Gastroesophageal sphincter (tissue), 4 donors: ENCODE results near the gene ASAP2. TPM values are rescaled to one million over a fixed set of nuclear protein-coding genes. Genes with fewer than 3 reads are reported as not detected.

Source experiments
- ATAC-seq: fragments of 150-250 bp; one replicate; pipeline ENCODE4 v1.9.1; 2016; ENCODE audit warnings: mild to moderate bottlenecking, moderate library complexity
- H3K27ac ChIP-seq, 4 donors: fragments of 200-600 bp; sonication (generic) in 3 of 4; 1 replicate in 3 of 4; 2 replicates in 1 of 4; pipeline ENCODE4 v1.5.1; 2016 to 2019
- H3K27me3 ChIP-seq: fragments of 200-600 bp; sonication (generic); one replicate; pipeline ENCODE4 v1.5.1; 2019
- H3K36me3 ChIP-seq, 2 donors: fragments of 200-600 bp; sonication (generic); one replicate each; pipeline ENCODE4 v1.5.1; 2019; ENCODE audit warnings: control low read depth in 1 of 2
- H3K4me1 ChIP-seq, 3 donors: fragments of 200-600 bp; sonication (generic); 1 replicate in 2 of 3; 2 replicates in 1 of 3; pipeline ENCODE4 v1.5.1; 2016 to 2019; ENCODE audit warnings: control low read depth in 2 of 3
- H3K4me3 ChIP-seq, 2 donors: fragments of 200-600 bp; sonication (generic); one replicate each; pipeline ENCODE4 v1.5.1; 2019; ENCODE audit warnings: mild to moderate bottlenecking in 1 of 2, moderate library complexity in 1 of 2
- H3K9me3 ChIP-seq, 3 donors: fragments of 200-600 bp; sonication (generic); one replicate each; pipeline ENCODE4 v1.5.1; 2017 to 2019; ENCODE audit warnings: control low read depth in 2 of 3
- CTCF ChIP-seq, 4 experiments: fragments of 200-600 bp in 2 of 4; fragments of 450-650 bp in 2 of 4; sonication (generic) in 1 of 4; IDR thresholded peaks; one replicate each; pipeline ENCODE4 v1.5.1; 2017 to 2019; ENCODE audit warnings: antibody characterized with exemption in 4 of 4, mild to moderate bottlenecking in 2 of 4, moderate library complexity in 2 of 4
- EP300 ChIP-seq: sonication (generic); formaldehyde crosslinking; IDR thresholded peaks from one replicate; pipeline ENCODE4 v1.6.1; 2017; ENCODE audit warnings: antibody characterized with exemption, mild to moderate bottlenecking
- POLR2A ChIP-seq, 2 donors: fragments of 450-650 bp; IDR thresholded peaks; one replicate each; pipeline ENCODE4 v1.6.1; 2017; ENCODE audit warnings: antibody characterized with exemption in 2 of 2, mild to moderate bottlenecking in 2 of 2, moderate library complexity in 1 of 2
- POLR2AphosphoS5 ChIP-seq: sonication (generic); formaldehyde crosslinking; IDR thresholded peaks from one replicate; pipeline ENCODE4 v1.6.1; 2017; ENCODE audit warnings: antibody characterized with exemption
- WGBS, 2 donors: methylation state at CpG; one replicate each; pipeline ENCODE4 v1.1.5; 2018; ENCODE audit warnings: low coverage in 1 of 2; 5-methylcytosine and 5-hydroxymethylcytosine counted together
- total RNA-seq, 4 donors: library from RNA; depleted of rRNA; stranded (reverse); fragments of >200 nt; gene quantifications; one replicate each; pipeline ENCODE4 v1.1.0, GENCODE V29; 2016

ASAP2 gene
- total RNA-seq, 4 donors from 2014 or later: 18.3 to 31.4 (median 26.2) TPM

GRCh38 chr2:9200633-9201015 is 6.0 kb upstream of the ASAP2 start:
- no peak for TF ChIP-seq CTCF (IDR thresholded peaks at IDR 0.05)
- no peak for TF ChIP-seq POLR2AphosphoS5
- no peak for TF ChIP-seq POLR2A (IDR thresholded peaks at IDR 0.05)
- no peak for TF ChIP-seq EP300
- no peak overlapping the region for H3K27ac ChIP-seq
- no peaks in the 10 kb centered on the region for H3K9me3 ChIP-seq

GRCh38 chr2:9201185-9201891 is 5.3 kb upstream of the ASAP2 start:
- Histone ChIP-seq H3K4me1 (peaks cover 0 to 6% (median 0%) of the 10 kb centered on the region in 3 donors), H3K9me3 (no peaks in the 10 kb centered on the region), H3K27me3 (no peaks in the 10 kb centered on the region), H3K27ac (no peak overlapping the region), H3K4me3 (no peak overlapping the region), H3K36me3 (no peaks in the 10 kb centered on the region)
- ATAC-seq: no peak
- WGBS, 2 donors: 73 to 91% methylated on average over 3 to 5 of the region's 5 CpGs
- TF ChIP-seq POLR2A (IDR thresholded peaks at IDR 0.05) (no peak), EP300 (no peak), POLR2AphosphoS5 (no peak), CTCF (IDR thresholded peaks at IDR 0.05) (no peak)

More at GRCh38 chr2:9200633-9201015, 6.0 kb upstream of the ASAP2 start:
- WGBS, 2 donors: 77 to 84% methylated on average over 4 of the region's 4 CpGs
- Histone ChIP-seq H3K4me3 (no peak overlapping the region), H3K4me1 (peaks cover 0 to under 1% (median 0%) of the 10 kb centered on the region in 3 donors), H3K36me3 (no peaks in the 10 kb centered on the region), H3K27me3 (no peaks in the 10 kb centered on the region)
- ATAC-seq: no peak

- 97 to 100% methylated on average over 3 of the region's 3 CpGs for WGBS, 2 donors
- ATAC-seq: no peak
- TF ChIP-seq CTCF (IDR thresholded peaks at IDR 0.05) (no peak), POLR2A (IDR thresholded peaks at IDR 0.05) (no peak), EP300 (no peak), POLR2AphosphoS5 (no peak)
- Histone ChIP-seq H3K27ac (no peak overlapping the region), H3K36me3 (no peaks in the 10 kb centered on the region), H3K9me3 (no peaks in the 10 kb centered on the region), H3K4me1 (peaks cover 0 to 17% (median 3%) of the 10 kb centered on the region in 3 donors), H3K4me3 (no peak overlapping the region), H3K27me3 (no peaks in the 10 kb centered on the region)
Measured at GRCh38 chr2:9203006-9203405, 3.6 kb upstream of the ASAP2 start.

- Histone ChIP-seq H3K4me1 (peaks cover 0 to 26% (median 3%) of the 10 kb centered on the region in 3 donors), H3K4me3 (no peak overlapping the region), H3K9me3 (no peaks in the 10 kb centered on the region), H3K27ac (peak overlapping the region in 1 of 4 donors; percentile 12), H3K36me3 (no peaks in the 10 kb centered on the region), H3K27me3 (no peaks in the 10 kb centered on the region)
- TF ChIP-seq EP300 (no peak), CTCF (IDR thresholded peaks at IDR 0.05) (no peak), POLR2AphosphoS5 (no peak), POLR2A (IDR thresholded peaks at IDR 0.05) (no peak)
- 49 to 72% methylated on average over 5 of the region's 5 CpGs for WGBS, 2 donors
- ATAC-seq: no peak
Measured at GRCh38 chr2:9203876-9204275, 2.7 kb upstream of the ASAP2 start.

- 88 to 90% methylated on average over 3 of the region's 3 CpGs for WGBS, 2 donors
- H3K36me3 ChIP-seq: no peaks in the 10 kb centered on the region
- TF ChIP-seq CTCF (IDR thresholded peaks at IDR 0.05) (no peak), EP300 (no peak), POLR2A (IDR thresholded peaks at IDR 0.05) (no peak), POLR2AphosphoS5 (no peak)
- H3K9me3 ChIP-seq: no peaks in the 10 kb centered on the region
- H3K27ac ChIP-seq: no peak overlapping the region
- ATAC-seq: no peak
- H3K4me1 ChIP-seq: peaks cover 0 to 36% (median 3%) of the 10 kb centered on the region in 3 donors
- no peak overlapping the region for H3K4me3 ChIP-seq
- H3K27me3 ChIP-seq: no peaks in the 10 kb centered on the region
Measured at GRCh38 chr2:9204939-9205338, 1.7 kb upstream of the ASAP2 start.
